Breast epithelium (tissue), 4 donors: ENCODE data around the gene KLHL40. TPM values are rescaled to one million over a fixed set of nuclear protein-coding genes. Genes with fewer than 3 reads are reported as not detected.
A peak's percentile ranks its signal among the peaks of the same experiment; 100 is the strongest.

Source experiments
- DNase-seq, 2 donors: peaks; one replicate each; pipeline ENCODE4 v3.0.0-alpha.2; 2019; ENCODE audit warnings: low spot score in 2 of 2
- H3K27ac ChIP-seq, 2 donors: fragments of 200-600 bp; sonication (generic) in 1 of 2; one replicate each; pipeline ENCODE4 v1.5.1; 2016 to 2019; ENCODE audit warnings: mild to moderate bottlenecking in 1 of 2
- H3K27me3 ChIP-seq, 2 donors: fragments of 200-600 bp; sonication (generic) in 1 of 2; one replicate each; pipeline versions ENCODE4 v1.5.1 to v1.6.0; 2017 to 2019; ENCODE audit warnings: control low read depth in 1 of 2, mild to moderate bottlenecking in 1 of 2
- H3K36me3 ChIP-seq: fragments of 200-600 bp; one replicate; pipeline ENCODE4 v1.5.1; 2019
- H3K4me1 ChIP-seq, 2 donors: fragments of 200-600 bp; sonication (generic); one replicate each; pipeline ENCODE4 v1.5.1; 2016 to 2019; ENCODE audit warnings: control low read depth in 1 of 2
- H3K4me3 ChIP-seq, 3 donors: fragments of 200-600 bp; sonication (generic); 1 replicate in 2 of 3; 2 replicates in 1 of 3; pipeline ENCODE4 v1.5.1; 2016 to 2019; ENCODE audit warnings: mild to moderate bottlenecking in 3 of 3, moderate library complexity in 2 of 3
- H3K9me3 ChIP-seq, 2 donors: fragments of 200-600 bp; sonication (generic) in 1 of 2; one replicate each; pipeline ENCODE4 v1.5.1; 2016 to 2019; ENCODE audit warnings: control low read depth in 1 of 2
- CTCF ChIP-seq, 3 donors: fragments of 450-650 bp; IDR thresholded peaks; one replicate each; pipeline ENCODE4 v1.5.1; 2016 to 2017; ENCODE audit warnings: antibody characterized with exemption in 3 of 3, mild to moderate bottlenecking in 3 of 3, moderate library complexity in 3 of 3
- POLR2A ChIP-seq: fragments of 450-650 bp; IDR thresholded peaks from one replicate; pipeline ENCODE4 v1.6.1; 2016; ENCODE audit warnings: antibody characterized with exemption, mild to moderate bottlenecking, moderate library complexity
- POLR2AphosphoS5 ChIP-seq, 3 donors: sonication (generic); formaldehyde crosslinking; IDR thresholded peaks; one replicate each; pipeline ENCODE4 v1.6.1; 2017; ENCODE audit warnings: antibody characterized with exemption in 3 of 3
- intact Hi-C: fragments of 100-400 bp; cut with DNase I; formaldehyde crosslinking; loops from one replicate; pipeline ENCODE4 v1.15.1; 2023; ENCODE audit warnings: low total_unique reads
- total RNA-seq, 3 donors: library from RNA; depleted of rRNA; stranded (reverse); fragments of >200 nt; gene quantifications; one replicate each; pipeline ENCODE4 v1.1.0, GENCODE V29; 2016

Gene KLHL40
- total RNA-seq, 3 donors from 2014 or later, result not detected

- Histone ChIP-seq H3K36me3 (no peaks in the 10 kb centered on the region), H3K27ac (peak overlapping the region; percentile 89 to 98), H3K4me3 (peak overlapping the region; percentile 75 to 97 (median 86)), H3K9me3 (no peaks in the 10 kb centered on the region), H3K4me1 (peaks cover 10 to 18% of the 10 kb centered on the region in 2 donors), H3K27me3 (no peaks in the 10 kb centered on the region)
- intact Hi-C loops, result no loop called here
- TF ChIP-seq POLR2A (no peak), CTCF (IDR thresholded peaks at IDR 0.05) (no peak), POLR2AphosphoS5 (IDR thresholded peaks at IDR 0.05) (no peak)
- no peak for DNase-seq
These were observed 33.1 kb upstream of the KLHL40 start for GRCh38 chr3:42652251-42652610.

GRCh38 chr3:42652611-42653302, 32.6 kb upstream of the KLHL40 start:
- peak overlapping the region; percentile 89 to 98 for H3K27ac ChIP-seq
- intact Hi-C loops, result no loop called here
- no peaks in the 10 kb centered on the region for H3K27me3 ChIP-seq
- peak; percentile 50 to 54 for DNase-seq
- H3K36me3 ChIP-seq, result no peaks in the 10 kb centered on the region
- peaks cover 10 to 18% of the 10 kb centered on the region in 2 donors for H3K4me1 ChIP-seq
- peak overlapping the region; percentile 75 to 97 (median 86) for H3K4me3 ChIP-seq
- TF ChIP-seq POLR2AphosphoS5 (IDR thresholded peaks at IDR 0.05) (peak in 2 of 3 donors; percentile 30 to 78), CTCF (IDR thresholded peaks at IDR 0.05) (no peak), POLR2A (peak; percentile 67)
- H3K9me3 ChIP-seq, result no peaks in the 10 kb centered on the region

GRCh38 chr3:42653303-42653559, 32.1 kb upstream of the KLHL40 start:
- TF ChIP-seq POLR2A (no peak), POLR2AphosphoS5 (IDR thresholded peaks at IDR 0.05) (no peak), CTCF (IDR thresholded peaks at IDR 0.05) (no peak)
- no peaks in the 10 kb centered on the region for H3K9me3 ChIP-seq
- no peaks in the 10 kb centered on the region for H3K27me3 ChIP-seq
- intact Hi-C loops, result no loop called here
- H3K4me3 ChIP-seq, result peak overlapping the region; percentile 75 to 97 (median 86)
- no peaks in the 10 kb centered on the region for H3K36me3 ChIP-seq
- no peak for DNase-seq
- H3K27ac ChIP-seq, result peak overlapping the region; percentile 89 to 98
- H3K4me1 ChIP-seq, result peaks cover 10 to 18% of the 10 kb centered on the region in 2 donors

- intact Hi-C loops, result no loop called here
- Histone ChIP-seq H3K27me3 (no peaks in the 10 kb centered on the region), H3K36me3 (no peaks in the 10 kb centered on the region), H3K4me1 (peaks cover 10 to 18% of the 10 kb centered on the region in 2 donors), H3K4me3 (peak within 1 kb of the TSS; percentile 75 to 97 (median 86)), H3K9me3 (no peaks in the 10 kb centered on the region), H3K27ac (peak within 1 kb of the TSS; percentile 89 to 98)
- peak in 1 of 2 donors; percentile 58 for DNase-seq
- no peak for TF ChIP-seq POLR2A
- TF ChIP-seq POLR2AphosphoS5 (IDR thresholded peaks at IDR 0.05), result peak in 1 of 3 donors; percentile 15
These were observed 31.6 kb upstream of the KLHL40 start, which contains the start of gene ZBTB47 for GRCh38 chr3:42653560-42654330. Gene ZBTB47, plus strand, starts transcription at chr3:42653697. Its CDS starts 4,659 bp downstream, at chr3:42658356.

- intact Hi-C loops, result no loop called here
- Histone ChIP-seq H3K4me3 (peak overlapping the region; percentile 75 to 97 (median 86)), H3K27me3 (no peaks in the 10 kb centered on the region), H3K36me3 (no peaks in the 10 kb centered on the region), H3K27ac (peak overlapping the region; percentile 89 to 98), H3K4me1 (peaks cover 10 to 18% of the 10 kb centered on the region in 2 donors), H3K9me3 (no peaks in the 10 kb centered on the region)
- TF ChIP-seq POLR2AphosphoS5 (IDR thresholded peaks at IDR 0.05), result no peak
- TF ChIP-seq POLR2A, result no peak
- no peak for TF ChIP-seq CTCF (IDR thresholded peaks at IDR 0.05)
- peak in 1 of 2 donors; percentile 52 for DNase-seq
These were observed 30.8 kb upstream of the KLHL40 start for GRCh38 chr3:42654331-42655201.
